ENCODE measurements around the gene OPN1SW. TPM values are rescaled to one million over a fixed set of nuclear protein-coding genes. Genes with fewer than 3 reads are reported as not detected.

Gene OPN1SW
- total RNA-seq, 4 donors from 2014 or later, result not detected

GRCh38 chr7:128773604-128774003, 2.0 kb downstream of the OPN1SW start:
- in situ Hi-C loops (cut with MboI; ENCODE audit: low pct_ligation_motif_present in 1 of 4, low pct_unique_long_range_greater_than_20kb in 1 of 4, low sequenced_read_pairs in 3 of 4), result no loop called here
- no peaks in the 10 kb centered on the region for H3K27me3 ChIP-seq
- H3K4me3 ChIP-seq, result no peak overlapping the region
- 94 to 97% methylated on average over 11 to 12 of the region's 12 CpGs for WGBS, 2 donors (ENCODE audit: low coverage in 1 of 2)
- no peak for DNase-seq
- intact Hi-C loops (cut with DNase I; ENCODE audit: low total_unique reads), result no loop called here
- H3K9me3 ChIP-seq, result peaks cover 3 to 9% of the 10 kb centered on the region in 2 donors
- no peaks in the 10 kb centered on the region for H3K4me1 ChIP-seq
- peaks cover 0 to 26% (median 10%) of the 10 kb centered on the region in 4 donors for H3K36me3 ChIP-seq
- TF ChIP-seq POLR2AphosphoS5 (IDR thresholded peaks at IDR 0.05) (no peak), POLR2A (IDR thresholded peaks at IDR 0.05) (no peak), EP300 (IDR thresholded peaks at IDR 0.05; ENCODE audit: low read depth) (no peak)
- TF ChIP-seq, protein P1, sequence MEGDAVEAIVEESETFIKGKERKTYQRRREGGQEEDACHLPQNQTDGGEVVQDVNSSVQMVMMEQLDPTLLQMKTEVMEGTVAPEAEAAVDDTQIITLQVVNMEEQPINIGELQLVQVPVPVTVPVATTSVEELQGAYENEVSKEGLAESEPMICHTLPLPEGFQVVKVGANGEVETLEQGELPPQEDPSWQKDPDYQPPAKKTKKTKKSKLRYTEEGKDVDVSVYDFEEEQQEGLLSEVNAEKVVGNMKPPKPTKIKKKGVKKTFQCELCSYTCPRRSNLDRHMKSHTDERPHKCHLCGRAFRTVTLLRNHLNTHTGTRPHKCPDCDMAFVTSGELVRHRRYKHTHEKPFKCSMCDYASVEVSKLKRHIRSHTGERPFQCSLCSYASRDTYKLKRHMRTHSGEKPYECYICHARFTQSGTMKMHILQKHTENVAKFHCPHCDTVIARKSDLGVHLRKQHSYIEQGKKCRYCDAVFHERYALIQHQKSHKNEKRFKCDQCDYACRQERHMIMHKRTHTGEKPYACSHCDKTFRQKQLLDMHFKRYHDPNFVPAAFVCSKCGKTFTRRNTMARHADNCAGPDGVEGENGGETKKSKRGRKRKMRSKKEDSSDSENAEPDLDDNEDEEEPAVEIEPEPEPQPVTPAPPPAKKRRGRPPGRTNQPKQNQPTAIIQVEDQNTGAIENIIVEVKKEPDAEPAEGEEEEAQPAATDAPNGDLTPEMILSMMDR (IDR thresholded peaks at IDR 0.05), result no peak
- no peak overlapping the region for H3K27ac ChIP-seq

- in situ Hi-C loops (cut with MboI; ENCODE audit: low pct_ligation_motif_present in 1 of 4, low pct_unique_long_range_greater_than_20kb in 1 of 4, low sequenced_read_pairs in 3 of 4) (no loop called here), intact Hi-C loops (cut with DNase I; ENCODE audit: low total_unique reads) (no loop called here)
- H3K9me3 ChIP-seq, result no peaks in the 10 kb centered on the region
- H3K27ac ChIP-seq, result no peak overlapping the region
- H3K4me1 ChIP-seq, result no peaks in the 10 kb centered on the region
- TF ChIP-seq, protein P1 (IDR thresholded peaks at IDR 0.05), result no peak
- TF ChIP-seq POLR2A (IDR thresholded peaks at IDR 0.05), result no peak
- TF ChIP-seq EP300 (IDR thresholded peaks at IDR 0.05; ENCODE audit: low read depth), result no peak
- no peak for TF ChIP-seq POLR2AphosphoS5 (IDR thresholded peaks at IDR 0.05)
- H3K36me3 ChIP-seq, result peaks cover 0 to 45% (median 10%) of the 10 kb centered on the region in 4 donors
- WGBS, 2 donors (ENCODE audit: low coverage in 1 of 2), result 43 to 58% methylated on average over 1 to 2 of the region's 2 CpGs
- DNase-seq, result no peak
- no peak overlapping the region for H3K4me3 ChIP-seq
- no peaks in the 10 kb centered on the region for H3K27me3 ChIP-seq
These were observed 5.4 kb downstream of the OPN1SW start for GRCh38 chr7:128770233-128770632.

- Histone ChIP-seq H3K27me3 (no peaks in the 10 kb centered on the region), H3K4me3 (no peak overlapping the region), H3K27ac (no peak overlapping the region), H3K36me3 (peaks cover 0 to 57% (median 10%) of the 10 kb centered on the region in 4 donors), H3K4me1 (no peaks in the 10 kb centered on the region), H3K9me3 (no peaks in the 10 kb centered on the region)
- in situ Hi-C loops (cut with MboI; ENCODE audit: low pct_ligation_motif_present in 1 of 4, low pct_unique_long_range_greater_than_20kb in 1 of 4, low sequenced_read_pairs in 3 of 4) (no loop called here), intact Hi-C loops (cut with DNase I; ENCODE audit: low total_unique reads) (no loop called here)
- no peak for DNase-seq
- TF ChIP-seq POLR2A (IDR thresholded peaks at IDR 0.05), result no peak
- TF ChIP-seq, protein P1 (IDR thresholded peaks at IDR 0.05), result no peak
- TF ChIP-seq POLR2AphosphoS5 (IDR thresholded peaks at IDR 0.05), result no peak
- TF ChIP-seq EP300 (IDR thresholded peaks at IDR 0.05; ENCODE audit: low read depth), result no peak
- 91 to 92% methylated on average over 2 to 6 of the region's 6 CpGs for WGBS, 2 donors (ENCODE audit: low coverage in 1 of 2)
These were observed 8.0 kb downstream of the OPN1SW start for GRCh38 chr7:128767475-128768110.

GRCh38 chr7:128763541-128763940, 12.1 kb downstream of the OPN1SW start:
- TF ChIP-seq POLR2A (IDR thresholded peaks at IDR 0.05) (no peak), POLR2AphosphoS5 (IDR thresholded peaks at IDR 0.05) (no peak), EP300 (IDR thresholded peaks at IDR 0.05; ENCODE audit: low read depth) (no peak)
- TF ChIP-seq, protein P1 (IDR thresholded peaks at IDR 0.05), result no peak
- in situ Hi-C loops (cut with MboI; ENCODE audit: low pct_ligation_motif_present in 1 of 4, low pct_unique_long_range_greater_than_20kb in 1 of 4, low sequenced_read_pairs in 3 of 4), result no loop called here
- intact Hi-C loops (cut with DNase I; ENCODE audit: low total_unique reads), result no loop called here

More at GRCh38 chr7:128763541-128763940, 12.1 kb downstream of the OPN1SW start:
- WGBS, 2 donors (ENCODE audit: low coverage in 1 of 2), result 89 to 97% methylated on average over 3 of the region's 3 CpGs
- Histone ChIP-seq H3K9me3 (no peaks in the 10 kb centered on the region), H3K27me3 (no peaks in the 10 kb centered on the region), H3K36me3 (peaks cover 0 to 53% (median 7%) of the 10 kb centered on the region in 4 donors), H3K27ac (peak overlapping the region in 2 of 4 donors; percentile 30 to 42), H3K4me1 (no peaks in the 10 kb centered on the region), H3K4me3 (no peak overlapping the region)
- DNase-seq, result no peak

All from transverse colon (tissue), 4 donors.